Globus pallidus (tissue), 1 donor: ENCODE results near the gene PIK3R3.
"Not testable (repeated sequence)": the region's sequence is repeated elsewhere in the genome, so short reads cannot be mapped to it uniquely, and the experiment has no call there.

Experiments
- DNase-seq: peaks from one replicate; pipeline ENCODE4 v3.0.0-alpha.2; 2015; ENCODE audit warnings: low spot score

The PIK3R3 gene

GRCh38 chr1:46102769-46103476 is 29.5 kb downstream of the PIK3R3 start:
- no peak for DNase-seq

GRCh38 chr1:46099215-46099614 is 33.2 kb downstream of the PIK3R3 start:
- DNase-seq, result no peak

- no peak for DNase-seq
These were observed 34.3 kb downstream of the PIK3R3 start for GRCh38 chr1:46098027-46098712.

- DNase-seq, result no peak
These were observed 35.3 kb downstream of the PIK3R3 start for GRCh38 chr1:46097149-46097472.

- DNase-seq, result no peak
These were observed 35.9 kb downstream of the PIK3R3 start for GRCh38 chr1:46096269-46097148.

- not testable (repeated sequence) for DNase-seq
These were observed 37.3 kb downstream of the PIK3R3 start for GRCh38 chr1:46095110-46095509.

- DNase-seq, result peak; percentile 1
These were observed 37.9 kb downstream of the PIK3R3 start for GRCh38 chr1:46094471-46095005.

- not testable (repeated sequence) for DNase-seq
These were observed 38.6 kb downstream of the PIK3R3 start for GRCh38 chr1:46093832-46094231.

GRCh38 chr1:46087891-46088290 is 44.5 kb downstream of the PIK3R3 start:
- DNase-seq, result no peak

GRCh38 chr1:46086576-46086975 is 45.9 kb downstream of the PIK3R3 start:
- DNase-seq, result no peak

GRCh38 chr1:46084553-46085451 is 47.6 kb downstream of the PIK3R3 start:
- DNase-seq, result no peak

- no peak for DNase-seq
These were observed 48.9 kb downstream of the PIK3R3 start for GRCh38 chr1:46083579-46083978.

- DNase-seq, result no peak
These were observed 50.8 kb downstream of the PIK3R3 start for GRCh38 chr1:46081619-46082018.

GRCh38 chr1:46081206-46081605 is 51.2 kb downstream of the PIK3R3 start:
- DNase-seq, result no peak

- DNase-seq, result no peak
These were observed 52.2 kb downstream of the PIK3R3 start for GRCh38 chr1:46080257-46080656.

- no peak for DNase-seq
These were observed 54.8 kb downstream of the PIK3R3 start for GRCh38 chr1:46077644-46078043.

GRCh38 chr1:46076343-46076742 is 56.1 kb downstream of the PIK3R3 start:
- no peak for DNase-seq

- no peak for DNase-seq
These were observed 59.5 kb downstream of the PIK3R3 start for GRCh38 chr1:46072975-46073374.

- peak; percentile 33 for DNase-seq
These were observed 62.1 kb downstream of the PIK3R3 start for GRCh38 chr1:46070164-46070814.

- no peak for DNase-seq
These were observed 63.9 kb downstream of the PIK3R3 start for GRCh38 chr1:46068525-46068924.

- no peak for DNase-seq
These were observed 64.8 kb downstream of the PIK3R3 start for GRCh38 chr1:46067652-46068051.
